NT2/D1 (cell line): ENCODE measurements around the gene KIF27.

Experiments
- YY1 ChIP-seq: IDR thresholded peaks from 2 replicates; pipeline ENCODE4 v1.6.1; 2011; ENCODE audit not compliant: insufficient read length, insufficient read depth
- ZNF274 ChIP-seq: IDR thresholded peaks from 2 replicates; pipeline ENCODE4 v1.6.1; 2011; ENCODE audit warnings: mild to moderate bottlenecking, low read depth, low read length

DNA sequence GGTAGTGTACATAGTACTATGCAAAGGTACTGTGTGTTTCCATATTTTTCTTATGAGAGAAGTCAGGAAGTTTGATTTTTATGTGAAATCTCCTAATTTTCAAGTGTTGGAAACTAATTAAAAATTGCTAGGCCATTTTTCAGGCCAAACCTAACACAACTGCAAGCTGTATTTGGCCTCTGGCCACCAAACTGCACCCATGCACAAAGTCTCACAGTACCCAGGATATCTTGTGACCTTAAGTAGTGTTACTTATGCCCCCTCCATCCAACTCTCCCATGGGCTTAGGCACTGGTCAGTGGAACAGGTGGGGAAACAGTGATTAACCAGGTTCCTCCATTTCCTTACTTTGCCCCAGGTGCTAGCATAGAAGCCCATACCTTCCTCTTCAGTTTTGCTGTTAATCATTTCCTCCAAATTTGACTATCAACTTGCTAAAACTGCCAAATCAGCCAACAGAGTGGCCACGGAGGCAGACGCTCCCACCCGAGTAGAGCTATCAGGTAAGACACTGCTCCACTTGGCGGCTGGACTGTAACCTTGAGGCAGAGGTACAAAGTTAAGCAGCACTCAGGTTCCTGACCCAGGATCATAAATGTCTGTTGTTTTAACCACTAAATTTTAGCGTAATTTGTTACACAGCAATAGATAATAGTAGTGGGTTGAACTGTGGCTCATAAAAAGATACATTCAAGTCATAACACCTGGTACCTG lies 19.5 kb upstream of the KIF27 start:
- TF ChIP-seq ZNF274 (no peak), YY1 (no peak)
